ENCODE data around the gene MCRIP2.

DNA sequence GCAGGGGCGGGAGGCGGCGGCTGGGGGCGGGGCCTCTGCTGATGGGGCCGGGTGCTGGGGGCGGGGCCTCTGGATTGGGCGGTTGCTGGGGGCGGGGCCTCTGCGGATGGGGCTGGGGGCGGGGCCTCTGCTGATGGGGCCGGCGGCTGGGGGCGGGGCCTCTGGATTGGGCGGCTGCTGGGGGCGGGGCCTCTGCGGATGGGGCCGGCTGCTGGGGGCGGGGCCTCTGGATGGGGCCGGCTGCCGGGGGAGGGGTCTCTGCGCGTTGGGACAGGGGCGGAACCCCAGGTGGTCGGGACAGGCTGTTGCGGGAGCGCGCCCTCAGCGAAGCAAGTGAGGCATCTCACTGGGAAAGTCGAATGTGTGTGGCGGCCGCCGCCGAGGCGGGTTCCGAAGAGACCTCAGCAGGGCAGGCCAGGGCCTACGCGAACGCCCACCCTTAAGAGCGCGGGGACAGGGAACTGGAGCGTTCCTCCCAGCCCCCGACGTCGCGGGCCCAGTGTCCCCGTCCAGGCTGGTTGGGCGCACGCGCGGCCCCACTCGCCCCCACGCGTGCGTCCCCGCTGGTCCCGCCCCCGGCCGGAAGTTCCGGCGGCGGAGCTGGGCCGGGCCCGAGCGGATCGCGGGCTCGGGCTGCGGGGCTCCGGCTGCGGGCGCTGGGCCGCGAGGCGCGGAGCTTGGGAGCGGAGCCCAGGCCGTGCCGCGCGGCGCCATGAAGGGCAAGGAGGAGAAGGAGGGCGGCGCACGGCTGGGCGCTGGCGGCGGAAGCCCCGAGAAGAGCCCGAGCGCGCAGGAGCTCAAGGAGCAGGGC lies 38.4 kb downstream of the MCRIP2 start, which contains the start of gene STUB1:
- TF ChIP-seq, protein P1, sequence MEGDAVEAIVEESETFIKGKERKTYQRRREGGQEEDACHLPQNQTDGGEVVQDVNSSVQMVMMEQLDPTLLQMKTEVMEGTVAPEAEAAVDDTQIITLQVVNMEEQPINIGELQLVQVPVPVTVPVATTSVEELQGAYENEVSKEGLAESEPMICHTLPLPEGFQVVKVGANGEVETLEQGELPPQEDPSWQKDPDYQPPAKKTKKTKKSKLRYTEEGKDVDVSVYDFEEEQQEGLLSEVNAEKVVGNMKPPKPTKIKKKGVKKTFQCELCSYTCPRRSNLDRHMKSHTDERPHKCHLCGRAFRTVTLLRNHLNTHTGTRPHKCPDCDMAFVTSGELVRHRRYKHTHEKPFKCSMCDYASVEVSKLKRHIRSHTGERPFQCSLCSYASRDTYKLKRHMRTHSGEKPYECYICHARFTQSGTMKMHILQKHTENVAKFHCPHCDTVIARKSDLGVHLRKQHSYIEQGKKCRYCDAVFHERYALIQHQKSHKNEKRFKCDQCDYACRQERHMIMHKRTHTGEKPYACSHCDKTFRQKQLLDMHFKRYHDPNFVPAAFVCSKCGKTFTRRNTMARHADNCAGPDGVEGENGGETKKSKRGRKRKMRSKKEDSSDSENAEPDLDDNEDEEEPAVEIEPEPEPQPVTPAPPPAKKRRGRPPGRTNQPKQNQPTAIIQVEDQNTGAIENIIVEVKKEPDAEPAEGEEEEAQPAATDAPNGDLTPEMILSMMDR (IDR thresholded peaks at IDR 0.05), result peak in 1 of 6 experiments; percentile 4
- peak; percentile 49 to 78 for TF ChIP-seq POLR2A (IDR thresholded peaks at IDR 0.05)

Measured in adrenal gland (tissue), 5 donors.